Keratinocyte (primary cell): ENCODE measurements around the gene WBP4. TPM values are rescaled to one million over a fixed set of nuclear protein-coding genes. Genes with fewer than 3 reads are reported as not detected.
"Not testable (repeated sequence)": the region's sequence is repeated elsewhere in the genome, so short reads cannot be mapped to it uniquely, and the experiment has no call there.

Experiments
- DNase-seq: peaks from one replicate; pipeline ENCODE4 v3.0.0-alpha.2; 2011; ENCODE audit warnings: low read depth, missing footprints, low spot score
- FAIRE-seq: peaks from 2 replicates; lab custom pipeline; 2011; peaks lifted over from hg19 to GRCh38; lab: Jason Lieb, UNC
- H2AFZ ChIP-seq: 2 replicates; pipeline ENCODE4 v1.6.0; 2012; ENCODE audit warnings: low read length, control low read depth, inconsistent platforms; ENCODE audit not compliant: control insufficient read depth
- H3K27ac ChIP-seq: 2 replicates; pipeline ENCODE4 v1.5.1; 2011; ENCODE audit warnings: low read length; ENCODE audit not compliant: control insufficient read depth, insufficient read depth
- H3K27me3 ChIP-seq: 3 replicates; pipeline ENCODE4 v1.6.0; 2011; ENCODE audit warnings: low read length; ENCODE audit not compliant: control insufficient read depth, insufficient read depth; ENCODE audit errors: extremely low read depth
- H3K36me3 ChIP-seq, 2 experiments: 2 replicates in 1 of 2; 3 replicates in 1 of 2; pipeline ENCODE4 v1.5.1; 2011; ENCODE audit warnings: low read length in 2 of 2, mild to moderate bottlenecking in 1 of 2; ENCODE audit not compliant: control insufficient read depth in 2 of 2, insufficient read depth in 2 of 2; ENCODE audit errors: extremely low read depth in 1 of 2
- H3K4me1 ChIP-seq: 3 replicates; pipeline ENCODE4 v1.5.1; 2011; ENCODE audit warnings: low read length; ENCODE audit not compliant: control insufficient read depth, insufficient read depth; ENCODE audit errors: extremely low read depth
- H3K4me2 ChIP-seq: 3 replicates; pipeline ENCODE4 v1.6.0; 2011; ENCODE audit warnings: low read depth, low read length; ENCODE audit not compliant: control insufficient read depth, insufficient read depth; ENCODE audit errors: extremely low read depth
- H3K4me3 ChIP-seq, 3 experiments: fragments of 200-600 bp in 1 of 3; sonication (generic) in 1 of 3; 2 replicates in 2 of 3; 3 replicates in 1 of 3; pipeline ENCODE4 v1.5.1; 2011 to 2016; ENCODE audit warnings: low read length in 3 of 3, mild to moderate bottlenecking in 3 of 3, control low read depth in 2 of 3, inconsistent platforms in 1 of 3, low read depth in 1 of 3, mixed read lengths in 1 of 3, mixed run types in 1 of 3, moderate library complexity in 1 of 3; ENCODE audit not compliant: control insufficient read depth in 2 of 3, insufficient read depth in 2 of 3; ENCODE audit errors: extremely low read depth in 1 of 3
- H3K79me2 ChIP-seq: 2 replicates; pipeline ENCODE4 v1.6.0; 2012; ENCODE audit warnings: low read length; ENCODE audit not compliant: control insufficient read depth, insufficient read depth
- H3K9ac ChIP-seq: 3 replicates; pipeline ENCODE4 v1.6.0; 2011; ENCODE audit warnings: low read length; ENCODE audit not compliant: control insufficient read depth, insufficient read depth; ENCODE audit errors: extremely low read depth
- H3K9me1 ChIP-seq: 3 replicates; pipeline ENCODE4 v1.6.0; 2011; ENCODE audit warnings: low read length; ENCODE audit not compliant: control insufficient read depth, insufficient read depth; ENCODE audit errors: extremely low read depth
- H3K9me3 ChIP-seq: 2 replicates; pipeline ENCODE4 v1.5.1; 2012; ENCODE audit warnings: low read depth, low read length; ENCODE audit not compliant: control insufficient read depth
- H4K20me1 ChIP-seq: 3 replicates; pipeline ENCODE4 v1.6.0; 2011; ENCODE audit warnings: low read length; ENCODE audit not compliant: control insufficient read depth, insufficient read depth; ENCODE audit errors: extremely low read depth
- CTCF ChIP-seq, 3 experiments: IDR thresholded peaks in 1 of 3; conservative IDR thresholded peaks in 1 of 3; optimal IDR thresholded peaks in 1 of 3; 2 replicates in 2 of 3; 3 replicates in 1 of 3; pipeline versions ENCODE3 to v1.5.1; 2011; ENCODE audit warnings: low read length in 3 of 3, mild to moderate bottlenecking in 3 of 3, moderate library complexity in 2 of 3, control low read depth in 1 of 3, inconsistent platforms in 1 of 3; ENCODE audit not compliant: insufficient read depth in 2 of 3; ENCODE audit errors: extremely low read depth in 1 of 3
- EZH2 ChIP-seq: IDR thresholded peaks from one replicate; pipeline ENCODE4 v1.6.1; 2012; ENCODE audit warnings: inconsistent platforms, mild to moderate bottlenecking, low read length, moderate library complexity
- dilution Hi-C: fragments of 300-500 bp; cut with MboI; formaldehyde crosslinking; loops from one replicate; pipeline ENCODE4 v1.7.0; 2020; ENCODE audit warnings: low sequenced_read_pairs; ENCODE audit not compliant: extremely low pct_ligation_motif_present
- polyA plus RNA-seq, 5 experiments: library from polyadenylated mRNA; depleted of rRNA in 3 of 5; stranded (reverse) in 3 of 5; stranded (forward) in 1 of 5; unstranded in 1 of 5; fragments of >200 nt; gene quantifications; 1 replicate in 1 of 5; 2 replicates in 3 of 5; 3 replicates in 1 of 5; pipeline versions ENCODE4 v1.2.1 to v1.2.3, GENCODE V29; 2011 to 2012; ENCODE audit warnings: missing spikeins in 2 of 5, low read depth in 1 of 5, low replicate concordance in 1 of 5

WBP4 gene
- polyA plus RNA-seq, 1 donor (not counting 4 experiments of a cell fraction or from before 2014, with no cell fraction given): 13.5 TPM

GRCh38 chr13:41085961-41086585, 24.8 kb downstream of the WBP4 start:
- Histone ChIP-seq H3K4me2 (no peak overlapping the region), H3K4me1 (no peaks in the 10 kb centered on the region), H4K20me1 (no peaks in the 10 kb centered on the region), H2AFZ (no peak overlapping the region), H3K9me1 (no peaks in the 10 kb centered on the region), H3K36me3 (peaks cover 1 to 9% of the 10 kb centered on the region in 2 experiments), H3K27me3 (no peaks in the 10 kb centered on the region), H3K9me3 (no peaks in the 10 kb centered on the region), H3K4me3 (no peak overlapping the region), H3K27ac (no peak overlapping the region), H3K79me2 (no peaks in the 10 kb centered on the region), H3K9ac (no peak overlapping the region)
- TF ChIP-seq EZH2: no peak
- TF ChIP-seq CTCF (optimal IDR thresholded peaks at IDR 0.05 in 1 of 3, IDR thresholded peaks at IDR 0.05 in 1 of 3, conservative IDR thresholded peaks at IDR 0.05 in 1 of 3; ENCODE audit: extremely low read depth in 1 of 3, insufficient read depth in 2 of 3, low read length in 3 of 3): no peak
- no peak for FAIRE-seq
- DNase-seq: no peak
- dilution Hi-C loops: no loop called here

GRCh38 chr13:41095681-41096080, 34.4 kb downstream of the WBP4 start:
- dilution Hi-C loops, H4K20me1 ChIP-seq, H3K9me1 ChIP-seq, H3K27me3 ChIP-seq, FAIRE-seq, DNase-seq, H3K4me3 ChIP-seq, H3K79me2 ChIP-seq, H3K9me3 ChIP-seq, H3K27ac ChIP-seq, H2AFZ ChIP-seq, H3K9ac ChIP-seq, H3K4me1 ChIP-seq, H3K36me3 ChIP-seq, H3K4me2 ChIP-seq: not testable (repeated sequence)

GRCh38 chr13:41098761-41099160, 37.5 kb downstream of the WBP4 start:
- Histone ChIP-seq H3K4me2 (no peak overlapping the region), H3K9ac (no peak overlapping the region), H3K27me3 (no peaks in the 10 kb centered on the region), H3K9me1 (no peaks in the 10 kb centered on the region), H2AFZ (no peak overlapping the region), H3K9me3 (no peaks in the 10 kb centered on the region), H4K20me1 (no peaks in the 10 kb centered on the region), H3K27ac (no peak overlapping the region), H3K4me3 (no peak overlapping the region), H3K79me2 (no peaks in the 10 kb centered on the region), H3K4me1 (no peaks in the 10 kb centered on the region), H3K36me3 (no peaks in the 10 kb centered on the region)
- TF ChIP-seq CTCF (optimal IDR thresholded peaks at IDR 0.05 in 1 of 3, IDR thresholded peaks at IDR 0.05 in 1 of 3, conservative IDR thresholded peaks at IDR 0.05 in 1 of 3; ENCODE audit: extremely low read depth in 1 of 3, insufficient read depth in 2 of 3, low read length in 3 of 3): no peak
- TF ChIP-seq EZH2: no peak
- FAIRE-seq (no peak), DNase-seq (no peak)
- dilution Hi-C loops: no loop called here
